ENCODE data around the gene ATP6V1A. TPM values are rescaled to one million over a fixed set of nuclear protein-coding genes. Genes with fewer than 3 reads are reported as not detected.
A peak's percentile ranks its signal among the peaks of the same experiment; 100 is the strongest.

Gene ATP6V1A
- total RNA-seq, 1 experiment from 2014 or later, result 89.6 TPM

GRCh38 chr3:113834983-113835382 lies 88.1 kb downstream of the ATP6V1A start:
- in situ Hi-C loops (cut with HindIII; ENCODE audit: low pct_unique_long_range_greater_than_20kb, low sequenced_read_pairs) (no loop called here), intact Hi-C loops (cut with micrococcal nuclease; ENCODE audit: unreplicated experiment) (no loop called here)
- peaks cover 6% of the 10 kb centered on the region; the same call in 1 of the 2 replicates for H3K9me3 ChIP-seq (ENCODE audit: control insufficient read depth, insufficient read depth, low read depth, low read length)
- POLR2A ChIA-PET, result interaction anchor here (0.7 kb wide), 1 partner anchor 235 kb away, joined by 3 read pairs; no protein-coding TSS in a partner anchor
- H3K27me3 ChIP-seq (ENCODE audit: control insufficient read depth, insufficient read depth, low read length), result no peaks in the 10 kb centered on the region
- H3K4me1 ChIP-seq (ENCODE audit: control insufficient read depth, insufficient read depth, low read length), result peaks cover 3% of the 10 kb centered on the region; the same call in 1 of the 2 replicates
- TF ChIP-seq POLR2AphosphoS5 (IDR thresholded peaks at IDR 0.05; ENCODE audit: low read depth, low read length), result no peak
- no peak for TF ChIP-seq REST (IDR thresholded peaks at IDR 0.05; ENCODE audit: insufficient read depth in 1 of 2, low read depth in 2 of 2, low read length in 1 of 2)
- no peak for TF ChIP-seq SIN3A (IDR thresholded peaks at IDR 0.05; ENCODE audit: borderline replicate concordance, insufficient read depth, low read depth, low read length)
- no peak for TF ChIP-seq TCF7L2 (IDR thresholded peaks at IDR 0.05; ENCODE audit: low read depth, low read length)
- no peak for TF ChIP-seq CTCF (IDR thresholded peaks at IDR 0.05)
- no peak overlapping the region for H3K4me3 ChIP-seq (ENCODE audit: low read depth in 2 of 2, low read length in 2 of 2)
- ATAC-seq (no peak), DNase-seq (ENCODE audit: low read depth, low spot score) (no peak)
- H3K27ac ChIP-seq (ENCODE audit: low read length), result no peak overlapping the region
- no peaks in the 10 kb centered on the region for H3K36me3 ChIP-seq (ENCODE audit: control insufficient read depth, insufficient read depth, low read length)
- CTCF ChIA-PET, result interaction anchor here (1.0 kb wide), 1 partner anchor 10 kb away, joined by 3 read pairs; no protein-coding TSS in a partner anchor
- BruUV-seq (replicated peaks), result no TSS peak

GRCh38 chr3:113838631-113839209 lies 91.9 kb downstream of the ATP6V1A start, which contains the start of gene GRAMD1C:
TSS of gene GRAMD1C (plus strand) at chr3:113838788. CDS start at chr3:113838910, 122 bp downstream.
- H3K4me1 ChIP-seq (ENCODE audit: control insufficient read depth, insufficient read depth, low read length), result no peaks in the 10 kb centered on the region
- no peaks in the 10 kb centered on the region for H3K36me3 ChIP-seq (ENCODE audit: control insufficient read depth, insufficient read depth, low read length)
- no peaks in the 10 kb centered on the region for H3K27me3 ChIP-seq (ENCODE audit: control insufficient read depth, insufficient read depth, low read length)
- no peaks in the 10 kb centered on the region for H3K9me3 ChIP-seq (ENCODE audit: control insufficient read depth, insufficient read depth, low read depth, low read length)
- DNase-seq (ENCODE audit: low read depth, low spot score), result no peak
- CTCF ChIA-PET, result interaction anchor here (0.6 to 0.9 kb wide), 8 partner anchors 11 to 538 kb away, joined by 3 to 5 read pairs (median 4); no protein-coding TSS in a partner anchor
- POLR2A ChIA-PET, result no interaction called here
- H3K27ac ChIP-seq (ENCODE audit: low read length), result peak within 1 kb of the TSS; percentile 84
- peak within 1 kb of the TSS; percentile 65 to 93 for H3K4me3 ChIP-seq (ENCODE audit: low read depth in 2 of 2, low read length in 2 of 2)
- peak; percentile 98 for ATAC-seq
- intact Hi-C loops (cut with micrococcal nuclease; ENCODE audit: unreplicated experiment) (loop anchor here (2.0 kb wide), 2 partner anchors 74 to 102 kb away; no protein-coding TSS in a partner anchor), in situ Hi-C loops (cut with HindIII; ENCODE audit: low pct_unique_long_range_greater_than_20kb, low sequenced_read_pairs) (no loop called here)
- TSS peak; percentile 90 for BruUV-seq (replicated peaks)
- peak; percentile 98 for TF ChIP-seq CTCF (IDR thresholded peaks at IDR 0.05)
- peak; percentile 47; the same call in 1 of the 2 replicates for TF ChIP-seq POLR2AphosphoS5 (IDR thresholded peaks at IDR 0.05; ENCODE audit: low read depth, low read length)
- TF ChIP-seq TCF7L2 (IDR thresholded peaks at IDR 0.05; ENCODE audit: low read depth, low read length), result no peak
- TF ChIP-seq REST (IDR thresholded peaks at IDR 0.05; ENCODE audit: insufficient read depth in 1 of 2, low read depth in 2 of 2, low read length in 1 of 2), result no peak
- TF ChIP-seq SIN3A (IDR thresholded peaks at IDR 0.05; ENCODE audit: borderline replicate concordance, insufficient read depth, low read depth, low read length), result no peak
